ENCODE results near the gene LTBP3.

The LTBP3 gene

DNA sequence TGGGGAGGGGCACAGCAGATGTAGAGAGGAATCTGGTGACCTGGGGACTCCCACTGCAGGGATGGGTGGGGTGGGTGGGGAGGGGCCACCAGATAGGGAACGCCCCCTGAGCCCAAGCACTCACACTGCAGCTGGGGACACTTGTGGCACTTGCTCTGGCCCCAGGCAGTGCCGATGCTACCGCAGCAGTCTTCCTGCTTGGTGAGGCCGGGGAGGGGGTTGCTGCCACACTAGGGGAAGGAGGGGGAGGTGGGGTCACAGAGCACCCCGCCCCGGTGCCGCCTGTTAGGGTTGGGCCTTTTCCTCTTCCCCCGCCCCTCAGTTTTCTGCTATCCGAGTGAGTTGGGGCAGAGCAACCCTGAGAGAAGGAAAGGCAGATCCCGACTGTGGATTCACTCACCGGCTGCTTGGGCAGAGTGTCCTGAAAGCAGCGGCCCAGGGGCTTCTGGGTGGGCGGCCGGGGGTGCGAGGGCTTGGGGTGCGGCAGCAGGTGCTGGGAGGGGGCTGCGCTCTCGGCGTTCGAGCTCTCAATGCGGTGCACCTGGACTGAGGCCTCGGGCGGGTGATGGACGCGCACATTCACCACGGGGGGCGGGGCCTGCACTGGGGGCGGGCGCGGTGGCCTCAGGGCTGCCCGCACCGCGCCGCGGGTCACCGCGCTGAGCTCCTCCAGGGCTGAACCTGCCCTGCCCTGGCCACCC, 4.7 kb downstream of the LTBP3 start:
- no peak for DNase-seq (ENCODE audit: low spot score in 2 of 2)
- no peak for ATAC-seq (replicated peaks; ENCODE audit: extremely low read depth, poor library complexity, severe bottlenecking)
- H3K36me3 Mint-ChIP-seq (ENCODE audit: insufficient read depth): peaks cover 16% of the 10 kb centered on the region
- H3K9me3 Mint-ChIP-seq: no peaks in the 10 kb centered on the region
- peaks cover 55% of the 10 kb centered on the region for H3K4me1 Mint-ChIP-seq
- no peak overlapping the region for H3K4me3 Mint-ChIP-seq
- no peaks in the 10 kb centered on the region for H3K27me3 Mint-ChIP-seq
- no peak overlapping the region for H3K27ac Mint-ChIP-seq (ENCODE audit: low read depth)

- peaks cover 19% of the 10 kb centered on the region for H3K36me3 Mint-ChIP-seq (ENCODE audit: insufficient read depth)
- DNase-seq (ENCODE audit: low spot score in 2 of 2) (no peak), ATAC-seq (replicated peaks; ENCODE audit: extremely low read depth, poor library complexity, severe bottlenecking) (no peak)
- no peak overlapping the region for H3K4me3 Mint-ChIP-seq
- H3K27ac Mint-ChIP-seq (ENCODE audit: low read depth): peak overlapping the region; percentile 60
- H3K27me3 Mint-ChIP-seq: no peaks in the 10 kb centered on the region
- H3K9me3 Mint-ChIP-seq: no peaks in the 10 kb centered on the region
- H3K4me1 Mint-ChIP-seq: peaks cover 61% of the 10 kb centered on the region
Measured at GRCh38 chr11:65552388-65552951, 5.7 kb downstream of the LTBP3 start.

DNA sequence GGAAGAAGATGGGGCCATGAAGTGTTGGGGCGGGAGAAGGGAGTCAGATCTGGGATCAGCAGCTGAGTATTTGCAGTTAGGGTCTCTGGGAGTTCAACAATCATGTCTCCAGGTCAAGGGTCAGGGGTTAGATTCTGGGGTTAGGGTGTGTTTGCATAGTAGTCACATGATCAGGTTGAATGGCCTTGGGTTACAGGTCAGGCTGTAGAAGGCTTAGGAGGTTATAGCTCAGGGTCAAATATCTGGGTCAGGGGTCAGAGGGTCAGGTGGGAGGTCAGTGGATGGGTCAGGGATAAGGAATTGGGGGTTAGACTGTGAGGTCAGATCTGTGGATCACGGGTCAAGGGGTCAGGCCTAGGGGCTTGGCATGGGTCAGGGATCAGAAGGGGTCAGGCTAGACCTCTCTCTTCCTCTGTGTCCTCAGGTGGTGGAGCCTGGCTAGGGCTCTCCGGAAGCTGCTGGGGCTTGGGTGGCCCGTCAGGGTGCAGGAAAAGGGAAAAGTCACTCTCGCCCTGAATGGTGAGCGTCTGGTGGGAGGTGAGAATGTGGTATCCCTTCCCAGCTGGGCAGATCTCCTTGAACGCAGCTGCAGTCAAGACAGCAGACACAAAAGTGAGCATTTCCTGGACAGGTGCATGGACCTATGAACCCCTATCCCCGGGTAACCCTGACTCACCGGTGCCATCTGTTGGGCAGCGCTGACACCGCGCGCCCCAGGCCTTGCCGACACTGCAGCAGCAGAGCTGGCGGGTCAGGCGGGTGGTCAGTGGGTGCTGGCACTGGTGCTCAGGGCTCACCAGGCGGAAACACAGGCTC, 6.4 kb downstream of the LTBP3 start:
- peaks cover 56% of the 10 kb centered on the region for H3K4me1 Mint-ChIP-seq
- peak in 1 of 2 donors; percentile 36 for DNase-seq (ENCODE audit: low spot score in 2 of 2)
- peak; percentile 61 for ATAC-seq (replicated peaks; ENCODE audit: extremely low read depth, poor library complexity, severe bottlenecking)
- peak overlapping the region; percentile 60 for H3K27ac Mint-ChIP-seq (ENCODE audit: low read depth)
- no peaks in the 10 kb centered on the region for H3K27me3 Mint-ChIP-seq
- H3K36me3 Mint-ChIP-seq (ENCODE audit: insufficient read depth): peaks cover 18% of the 10 kb centered on the region
- no peaks in the 10 kb centered on the region for H3K9me3 Mint-ChIP-seq
- H3K4me3 Mint-ChIP-seq: no peak overlapping the region

- Mint-ChIP-seq H3K4me3 (no peak overlapping the region), H3K4me1 (peaks cover 53% of the 10 kb centered on the region), H3K9me3 (no peaks in the 10 kb centered on the region), H3K27ac (ENCODE audit: low read depth) (no peak overlapping the region), H3K36me3 (ENCODE audit: insufficient read depth) (peaks cover 20% of the 10 kb centered on the region), H3K27me3 (no peaks in the 10 kb centered on the region)
- ATAC-seq (replicated peaks; ENCODE audit: extremely low read depth, poor library complexity, severe bottlenecking) (no peak), DNase-seq (ENCODE audit: low spot score in 2 of 2) (no peak)
Measured at GRCh38 chr11:65549096-65549495, 9.1 kb downstream of the LTBP3 start.

GRCh38 chr11:65548395-65548794, 9.8 kb downstream of the LTBP3 start:
- peak overlapping the region; percentile 79 for H3K4me3 Mint-ChIP-seq
- ATAC-seq (replicated peaks; ENCODE audit: extremely low read depth, poor library complexity, severe bottlenecking): no peak

DNA sequence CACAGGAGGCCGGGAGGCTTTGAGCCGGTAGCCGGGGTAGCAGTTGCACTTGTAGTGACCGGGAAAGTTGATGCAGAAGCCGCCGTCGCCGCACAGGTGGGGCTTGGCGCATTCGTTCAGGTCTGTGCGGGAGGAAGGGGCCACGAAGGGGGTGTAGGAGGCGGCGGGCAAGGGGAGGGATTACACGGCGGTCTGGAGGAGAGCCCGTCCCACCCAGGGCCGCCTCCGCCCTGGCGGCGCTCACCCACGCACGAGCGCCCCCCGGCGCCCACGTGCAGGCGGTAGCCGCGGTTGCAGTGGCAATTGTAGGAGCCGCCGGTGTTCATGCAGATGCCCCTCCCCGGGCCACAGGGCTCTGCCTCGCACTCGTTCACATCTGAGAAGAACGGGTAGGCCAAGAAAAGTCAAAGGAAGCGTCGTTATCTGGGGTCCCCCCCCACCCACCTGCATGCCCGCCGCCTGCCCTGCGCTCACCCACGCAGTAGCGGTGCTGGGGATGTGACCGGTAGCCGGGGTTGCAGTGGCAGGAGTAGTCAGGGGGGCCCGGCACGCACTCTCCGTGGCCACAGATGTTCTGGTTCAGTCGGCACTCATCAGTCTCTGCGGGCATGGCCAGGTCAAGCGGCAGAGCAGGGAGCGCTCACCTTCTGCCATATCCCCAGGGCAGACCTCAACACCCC, 10.6 kb downstream of the LTBP3 start:
- peak in 1 of 2 donors; percentile 33 for DNase-seq (ENCODE audit: low spot score in 2 of 2)
- peaks cover 19% of the 10 kb centered on the region for H3K36me3 Mint-ChIP-seq (ENCODE audit: insufficient read depth)

More at GRCh38 chr11:65548395-65548794, 9.8 kb downstream of the LTBP3 start:
- peak overlapping the region; percentile 85 for H3K27ac Mint-ChIP-seq (ENCODE audit: low read depth)
- peaks cover 56% of the 10 kb centered on the region for H3K4me1 Mint-ChIP-seq
- H3K9me3 Mint-ChIP-seq: no peaks in the 10 kb centered on the region
- no peak for DNase-seq (ENCODE audit: low spot score in 2 of 2)
- H3K27me3 Mint-ChIP-seq: no peaks in the 10 kb centered on the region
- H3K36me3 Mint-ChIP-seq (ENCODE audit: insufficient read depth): peaks cover 20% of the 10 kb centered on the region

DNA sequence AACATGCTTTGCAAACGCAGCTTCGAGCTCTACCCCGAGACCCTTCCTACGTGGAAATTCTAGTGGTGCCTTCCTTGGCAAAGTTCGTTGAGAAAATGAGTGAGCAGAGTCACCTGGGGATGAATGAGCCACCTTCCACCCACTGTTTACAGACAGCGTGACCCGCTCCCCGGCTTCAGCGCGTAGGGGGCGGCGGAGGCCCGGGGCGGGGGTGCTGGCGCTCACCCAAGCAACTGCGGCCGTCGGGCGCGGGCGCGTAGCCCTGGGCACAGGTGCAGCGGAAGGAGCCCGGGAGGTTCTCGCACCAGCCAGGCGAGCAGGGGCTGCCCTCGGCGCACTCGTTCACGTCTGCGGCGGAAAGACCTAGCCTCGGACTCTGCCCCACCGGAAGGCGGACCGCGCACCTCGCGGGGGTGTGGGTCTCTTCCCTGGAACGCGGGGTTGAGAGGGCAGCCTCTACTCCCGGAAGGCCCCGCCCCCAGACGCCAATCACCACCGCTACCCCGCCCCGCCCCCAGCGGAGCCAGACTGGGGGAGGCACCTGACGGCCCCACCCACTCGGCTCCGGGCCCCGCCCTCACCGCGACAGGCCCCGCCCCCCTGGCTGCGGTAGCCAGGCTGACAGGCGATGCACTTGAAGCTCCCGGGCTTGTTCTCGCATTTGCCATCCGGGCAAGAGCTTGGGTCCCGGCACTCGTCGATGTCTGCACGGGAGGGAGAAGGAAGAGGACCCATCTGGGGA, 11.8 kb downstream of the LTBP3 start:
- Mint-ChIP-seq H3K4me3 (peak overlapping the region; percentile 79), H3K36me3 (ENCODE audit: insufficient read depth) (peaks cover 11% of the 10 kb centered on the region), H3K27me3 (no peaks in the 10 kb centered on the region), H3K4me1 (peaks cover 48% of the 10 kb centered on the region), H3K9me3 (no peaks in the 10 kb centered on the region), H3K27ac (ENCODE audit: low read depth) (peak overlapping the region; percentile 83)
- peak; percentile 97 to 98 for DNase-seq (ENCODE audit: low spot score in 2 of 2)
- peak; percentile 86 for ATAC-seq (replicated peaks; ENCODE audit: extremely low read depth, poor library complexity, severe bottlenecking)

More for the DNA sequence above, 10.6 kb downstream of the LTBP3 start:
- H3K4me3 Mint-ChIP-seq: peak overlapping the region; percentile 79
- H3K9me3 Mint-ChIP-seq: no peaks in the 10 kb centered on the region
- H3K4me1 Mint-ChIP-seq: peaks cover 53% of the 10 kb centered on the region
- H3K27me3 Mint-ChIP-seq: no peaks in the 10 kb centered on the region
- no peak for ATAC-seq (replicated peaks; ENCODE audit: extremely low read depth, poor library complexity, severe bottlenecking)
- H3K27ac Mint-ChIP-seq (ENCODE audit: low read depth): peak overlapping the region; percentile 85

DNA sequence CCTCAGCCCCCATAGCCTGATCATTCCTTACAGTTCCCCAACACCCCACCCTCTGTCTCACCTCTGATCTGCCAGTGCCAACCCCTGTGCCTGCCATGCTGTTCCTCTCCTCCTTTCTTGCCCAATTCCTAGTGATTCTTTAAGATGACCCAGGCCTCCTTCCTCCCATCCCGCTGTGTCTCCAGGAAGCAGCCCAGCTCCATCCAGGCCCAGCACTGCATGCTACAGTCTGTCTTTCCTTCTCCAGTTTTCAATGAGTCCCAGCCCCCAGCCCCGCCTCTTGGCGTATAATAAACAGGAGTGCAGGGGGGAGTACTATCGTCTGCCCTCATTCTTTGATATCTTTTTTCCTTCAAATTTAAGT, 12.3 kb downstream of the LTBP3 start:
- H3K27me3 Mint-ChIP-seq: no peaks in the 10 kb centered on the region
- H3K4me1 Mint-ChIP-seq: peaks cover 48% of the 10 kb centered on the region

DNA sequence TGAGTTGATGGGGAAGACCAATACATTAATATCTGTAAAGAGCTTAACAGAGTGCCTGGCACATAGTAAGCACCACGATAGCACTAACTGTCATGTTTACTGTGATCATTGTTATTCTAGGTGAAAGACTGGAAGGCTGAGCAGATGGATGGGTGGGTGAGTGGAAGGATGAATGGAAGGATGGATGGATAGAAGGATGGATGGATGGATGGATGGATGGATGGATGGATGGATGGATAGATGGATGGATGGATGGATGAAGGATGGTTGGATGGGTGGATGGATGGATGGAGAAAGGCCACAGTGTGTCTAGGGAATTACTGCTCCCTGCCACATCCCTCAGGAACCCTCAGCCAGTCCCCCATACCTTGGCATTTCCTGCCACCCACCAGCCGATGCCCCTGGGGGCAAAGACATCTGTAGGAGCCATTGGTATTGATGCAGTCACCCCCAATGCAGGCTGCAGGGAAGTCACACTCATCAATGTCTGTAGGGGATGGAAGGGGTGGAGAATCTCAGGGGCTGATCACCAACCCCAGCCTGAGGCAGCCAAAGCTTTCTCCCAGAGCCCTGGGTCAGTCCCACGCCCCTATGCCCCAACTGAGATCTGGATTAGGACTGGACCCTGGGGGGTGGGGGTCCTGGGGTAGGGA, 15.3 kb downstream of the LTBP3 start:
- Mint-ChIP-seq H3K4me3 (no peak overlapping the region), H3K27me3 (no peaks in the 10 kb centered on the region), H3K36me3 (ENCODE audit: insufficient read depth) (peaks cover 9% of the 10 kb centered on the region), H3K27ac (ENCODE audit: low read depth) (no peak overlapping the region), H3K4me1 (peaks cover 39% of the 10 kb centered on the region), H3K9me3 (no peaks in the 10 kb centered on the region)
- ATAC-seq (replicated peaks; ENCODE audit: extremely low read depth, poor library complexity, severe bottlenecking) (no peak), DNase-seq (ENCODE audit: low spot score in 2 of 2) (no peak)

More for the DNA sequence above, 12.3 kb downstream of the LTBP3 start:
- H3K9me3 Mint-ChIP-seq: no peaks in the 10 kb centered on the region
- peaks cover 11% of the 10 kb centered on the region for H3K36me3 Mint-ChIP-seq (ENCODE audit: insufficient read depth)
- DNase-seq (ENCODE audit: low spot score in 2 of 2) (no peak), ATAC-seq (replicated peaks; ENCODE audit: extremely low read depth, poor library complexity, severe bottlenecking) (no peak)
- H3K27ac Mint-ChIP-seq (ENCODE audit: low read depth): peak overlapping the region; percentile 83
- H3K4me3 Mint-ChIP-seq: no peak overlapping the region

DNA sequence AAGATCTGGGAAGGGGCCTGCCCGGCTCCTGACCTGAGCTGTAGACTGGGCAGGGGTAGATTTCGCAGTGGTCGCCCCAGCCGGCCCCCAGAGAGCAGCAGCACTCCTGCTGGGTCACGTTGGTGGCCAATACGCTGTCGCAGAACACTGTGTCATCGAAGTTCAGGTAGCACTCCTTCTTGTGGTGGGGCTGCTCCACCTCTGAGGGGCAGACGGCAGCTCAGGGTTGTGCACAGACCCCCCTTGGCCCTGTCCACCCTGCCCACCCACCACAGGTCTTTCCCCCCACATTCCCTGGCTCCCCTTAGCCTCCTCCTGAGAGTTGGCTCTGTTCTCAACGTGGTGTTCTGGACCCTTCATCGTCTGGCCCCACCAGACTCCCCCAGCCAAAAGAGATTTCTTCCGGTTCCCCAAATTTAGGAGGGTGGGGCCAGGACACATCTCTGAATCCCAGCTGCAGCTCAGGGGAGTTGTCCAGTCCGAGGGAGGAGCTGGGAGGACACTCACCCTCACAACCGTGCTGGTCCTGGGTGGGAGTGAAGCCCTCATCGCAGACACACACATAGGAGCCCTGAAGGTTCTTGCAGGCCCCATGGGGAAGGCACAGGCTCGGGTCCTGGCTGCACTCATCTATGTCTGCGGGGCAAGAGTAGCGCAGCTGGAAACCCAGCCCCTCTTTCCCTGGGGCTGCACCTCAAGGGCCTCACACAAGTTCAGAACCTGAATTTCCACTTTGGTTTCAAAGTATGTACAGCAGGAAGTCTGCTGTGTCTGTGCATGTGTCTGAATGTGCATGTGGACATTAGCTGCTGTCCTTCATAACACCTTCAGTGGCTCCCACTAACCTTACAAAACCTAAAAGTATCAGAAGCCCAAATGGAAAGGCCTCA, 16.8 kb downstream of the LTBP3 start:
- DNase-seq (ENCODE audit: low spot score in 2 of 2): no peak
- no peak for ATAC-seq (replicated peaks; ENCODE audit: extremely low read depth, poor library complexity, severe bottlenecking)
- peak overlapping the region; percentile 75 for H3K4me3 Mint-ChIP-seq
- H3K9me3 Mint-ChIP-seq: no peaks in the 10 kb centered on the region
- H3K27me3 Mint-ChIP-seq: no peaks in the 10 kb centered on the region
- H3K36me3 Mint-ChIP-seq (ENCODE audit: insufficient read depth): peaks cover 7% of the 10 kb centered on the region
- peaks cover 33% of the 10 kb centered on the region for H3K4me1 Mint-ChIP-seq
- H3K27ac Mint-ChIP-seq (ENCODE audit: low read depth): peak overlapping the region; percentile 0
